ENCODE measurements around the gene MCAM. TPM values are rescaled to one million over a fixed set of nuclear protein-coding genes. Genes with fewer than 3 reads are reported as not detected.

Gene MCAM
- total and polyA plus RNA-seq, 2 of the 8 experiments (the other 6 are each of a cell fraction or from before 2014, with no cell fraction given) = 22.4 to 32.2 TPM

DNA sequence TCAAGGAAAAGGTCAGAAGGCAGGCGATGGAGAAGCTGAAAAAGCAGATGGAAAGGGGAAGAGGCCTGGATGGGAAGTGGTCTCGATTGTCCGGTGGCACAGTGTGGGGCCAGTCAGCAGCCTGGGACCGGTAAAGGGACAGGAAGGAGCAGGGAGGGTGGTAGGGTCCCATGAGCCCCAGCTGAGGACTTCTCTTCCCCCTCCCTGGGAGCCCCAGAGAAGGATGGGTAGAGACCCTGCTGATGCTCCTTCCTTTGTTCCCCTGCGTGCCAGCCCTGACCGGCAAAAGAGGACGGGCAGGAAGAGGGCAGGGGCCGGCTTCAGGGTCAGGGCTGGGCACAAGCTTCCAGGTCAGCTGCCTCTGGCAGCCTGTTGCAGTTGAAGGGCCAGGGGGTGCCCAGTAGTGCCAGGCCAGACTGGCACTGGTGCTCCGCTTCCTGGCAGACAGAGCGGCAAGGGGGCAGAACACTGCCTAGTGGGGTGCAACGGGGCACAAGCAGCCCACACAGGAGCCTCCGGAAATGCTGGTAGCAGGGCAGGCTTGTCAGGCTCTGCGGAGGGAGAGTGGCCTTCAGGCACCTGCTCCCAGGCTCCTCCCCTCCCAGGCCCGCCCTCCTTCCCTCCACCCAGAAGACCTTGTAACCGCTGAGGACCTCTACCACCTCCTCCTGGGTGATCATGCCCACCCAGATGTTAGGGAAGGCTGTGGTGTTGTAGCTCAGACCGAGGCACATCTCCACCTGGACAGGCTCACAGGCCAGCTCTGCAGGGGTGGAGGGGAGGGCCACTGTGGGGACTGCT, 24.5 kb upstream of the MCAM start (continued):
- TF ChIP-seq, protein P1, sequence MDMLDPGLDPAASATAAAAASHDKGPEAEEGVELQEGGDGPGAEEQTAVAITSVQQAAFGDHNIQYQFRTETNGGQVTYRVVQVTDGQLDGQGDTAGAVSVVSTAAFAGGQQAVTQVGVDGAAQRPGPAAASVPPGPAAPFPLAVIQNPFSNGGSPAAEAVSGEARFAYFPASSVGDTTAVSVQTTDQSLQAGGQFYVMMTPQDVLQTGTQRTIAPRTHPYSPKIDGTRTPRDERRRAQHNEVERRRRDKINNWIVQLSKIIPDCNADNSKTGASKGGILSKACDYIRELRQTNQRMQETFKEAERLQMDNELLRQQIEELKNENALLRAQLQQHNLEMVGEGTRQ (IDR thresholded peaks at IDR 0.05; ENCODE audit: low read length) = no peak
- no peak for TF ChIP-seq SP4 (IDR thresholded peaks at IDR 0.05; ENCODE audit: low read length)
